HepG2 (cell line): Measurements from ENCODE around the gene CHRNB1. TPM values are rescaled to one million over a fixed set of nuclear protein-coding genes. Genes with fewer than 3 reads are reported as not detected.
A peak's percentile ranks its signal among the peaks of the same experiment; 100 is the strongest.

ENCODE experiments used
- ATF5 ChIP-seq: sonication (generic); formaldehyde crosslinking; IDR thresholded peaks from 2 replicates; pipeline ENCODE4 v1.4.0; 2020; ENCODE audit warnings: mild to moderate bottlenecking, low read depth, missing genetic modification reagents
- CTCF ChIP-seq: sonication (generic); formaldehyde crosslinking; IDR thresholded peaks from 2 replicates; pipeline ENCODE4 v1.5.0; 2020; ENCODE audit warnings: mild to moderate bottlenecking, missing genetic modification reagents, moderate library complexity
- HDAC1 ChIP-seq: sonication (generic); formaldehyde crosslinking; IDR thresholded peaks from 2 replicates; pipeline ENCODE4 v1.5.1; 2020; ENCODE audit warnings: mild to moderate bottlenecking, missing genetic modification reagents
- HDAC2 ChIP-seq: sonication (generic); formaldehyde crosslinking; IDR thresholded peaks from 2 replicates; pipeline ENCODE4 v1.4.0; 2020; ENCODE audit warnings: missing genetic modification reagents
- HNF1B ChIP-seq: sonication (generic); formaldehyde crosslinking; IDR thresholded peaks from 2 replicates; pipeline ENCODE4 v1.5.1; 2020; ENCODE audit warnings: mild to moderate bottlenecking, moderate library complexity, missing genetic modification reagents
- MYC ChIP-seq: sonication (generic); formaldehyde crosslinking; IDR thresholded peaks from 2 replicates; pipeline ENCODE4 v1.9.0; 2021; ENCODE audit warnings: missing genetic modification reagents, borderline replicate concordance
- PRDM15 ChIP-seq: sonication (generic); formaldehyde crosslinking; IDR thresholded peaks from 2 replicates; pipeline ENCODE4 v1.4.0; 2020; ENCODE audit warnings: missing genetic modification reagents
- SKIL ChIP-seq: sonication (generic); formaldehyde crosslinking; IDR thresholded peaks from 2 replicates; pipeline ENCODE4 v1.8.0; 2022; ENCODE audit warnings: missing genetic modification reagents, mild to moderate bottlenecking, moderate library complexity, borderline replicate concordance
- TOPORS ChIP-seq: sonication (generic); formaldehyde crosslinking; IDR thresholded peaks from 2 replicates; pipeline ENCODE4 v1.8.0; 2023; ENCODE audit warnings: mild to moderate bottlenecking, missing genetic modification reagents
- ZBTB34 ChIP-seq: sonication (generic); formaldehyde crosslinking; IDR thresholded peaks from 2 replicates; pipeline ENCODE4 v1.8.0; 2022; ENCODE audit warnings: mild to moderate bottlenecking, missing genetic modification reagents
- ZGPAT ChIP-seq: IDR thresholded peaks from 2 replicates; pipeline ENCODE4 v1.6.1; 2016; ENCODE audit warnings: mild to moderate bottlenecking
- ZNF256 ChIP-seq: sonication (generic); formaldehyde crosslinking; conservative IDR thresholded peaks from 2 replicates; pipeline ENCODE4 v1.4.0; 2020; ENCODE audit warnings: missing genetic modification reagents
- polyA plus RNA-seq, 8 experiments: library from polyadenylated mRNA; depleted of rRNA in 3 of 8; stranded (reverse) in 7 of 8; unstranded in 1 of 8; fragments of >200 nt; fragmentation: Illumina TruSeq in 4 of 8; extraction: Trizol in 4 of 8; gene quantifications; 2 replicates each; pipeline versions ENCODE4 v1.2.1 to v1.2.3, GENCODE V29; 2011 to 2016; ENCODE audit warnings: low read depth in 4 of 8, missing spikeins in 1 of 8, mixed read lengths in 1 of 8; ENCODE audit not compliant: insufficient read depth in 1 of 8
- total RNA-seq, 5 experiments: library from RNA; depleted of rRNA; stranded (reverse); fragments of >200 nt; fragmentation: Illumina TruSeq; extraction: Trizol; gene quantifications; 2 replicates each; pipeline ENCODE4 v1.2.3, GENCODE V29; 2016; ENCODE audit warnings: low read depth in 1 of 5

CHRNB1 gene
- total and polyA plus RNA-seq, 2 of the 13 experiments (the other 11 are each of a cell fraction or from before 2014, with no cell fraction given) = 5.4 to 33.7 TPM

GRCh38 chr17:7479213-7480088 is 34.6 kb downstream of the CHRNB1 start, which contains the start of gene ZBTB4 (continued):
- no peak for TF ChIP-seq CTCF (CRISPR knock-in tag)
- TF ChIP-seq PRDM15 (CRISPR knock-in tag) = no peak; the same call in 1 of the 2 replicates
- no peak for TF ChIP-seq ATF5 (CRISPR knock-in tag)
- TF ChIP-seq ZBTB34 = no peak
- no peak for TF ChIP-seq TOPORS
- TF ChIP-seq MYC (CRISPR knock-in tag) = 0 out of 2 replicates have a peak, but pooled peaks have one; percentile 24
- TF ChIP-seq ZGPAT (CRISPR knock-in tag) = no peak
- TF ChIP-seq HNF1B (CRISPR knock-in tag) = peak; percentile 41; the same call in 1 of the 2 replicates
- TF ChIP-seq HDAC2 (CRISPR knock-in tag) = no peak; the same call in 1 of the 2 replicates
- 0 out of 2 replicates have a peak, but pooled peaks have one; percentile 14 for TF ChIP-seq HDAC1
- TF ChIP-seq ZNF256 (CRISPR knock-in tag) = no peak
- no peak for TF ChIP-seq SKIL
